Measurements from ENCODE around the gene ELOVL1.

GRCh38 chr1:43322506-43322905, 45.3 kb downstream of the ELOVL1 start:
- TF ChIP-seq CTCF (IDR thresholded peaks at IDR 0.05; ENCODE audit: borderline replicate concordance, extremely low read depth, low read length, poor library complexity, severe bottlenecking) = no peak
- no peak for TF ChIP-seq EZH2 (IDR thresholded peaks at IDR 0.05; ENCODE audit: borderline replicate concordance, low read depth, low read length, severe bottlenecking)
